Activated B cell treated with CpG ODN at 0.5 μM for 24 hours (primary cell): Measurements from ENCODE around the gene EXT2. TPM values are rescaled to one million over a fixed set of nuclear protein-coding genes. Genes with fewer than 3 reads are reported as not detected.

ENCODE experiments used
- ATAC-seq: fragments of 200-7000 bp; cut with Tn5 transposase; one replicate; pipeline ENCODE4 v1.10.0; 2021; ENCODE audit warnings: low read depth, mild to moderate bottlenecking, moderate library complexity
- CTCF ChIA-PET: fragments of 350-600 bp; sonication (Branson Sonifier 250); formaldehyde crosslinking; loops from one replicate; lab custom pipeline; 2021; ENCODE audit warnings: antibody characterized with exemption; lab: Charles Lee
- POLR2A ChIA-PET: fragments of 350-600 bp; sonication (Branson Sonifier 250); formaldehyde crosslinking; loops from one replicate; lab custom pipeline; 2021; ENCODE audit warnings: antibody characterized with exemption; lab: Charles Lee
- DNase-seq: peaks from one replicate; pipeline ENCODE4 v3.0.0; 2022
- H3K27ac Mint-ChIP-seq: one replicate; pipeline ENCODE4 v1.8.0; 2020; ENCODE audit warnings: mixed read lengths
- H3K27me3 Mint-ChIP-seq: one replicate; pipeline ENCODE4 v1.8.0; 2021; ENCODE audit warnings: mixed read lengths
- H3K36me3 Mint-ChIP-seq: one replicate; pipeline ENCODE4 v1.8.0; 2021; ENCODE audit warnings: low read depth, mixed read lengths
- H3K4me1 Mint-ChIP-seq: one replicate; pipeline ENCODE4 v1.8.0; 2021; ENCODE audit warnings: mixed read lengths
- H3K4me3 Mint-ChIP-seq: one replicate; pipeline ENCODE4 v1.8.0; 2020; ENCODE audit warnings: mild to moderate bottlenecking, mixed read lengths
- H3K9me3 Mint-ChIP-seq: one replicate; pipeline ENCODE4 v1.8.0; 2020; ENCODE audit warnings: mixed read lengths
- CTCF ChIP-seq: fragments of 200-600 bp; IDR thresholded peaks from one replicate; pipeline ENCODE4 v1.8.0; 2022; ENCODE audit warnings: antibody characterized with exemption, mild to moderate bottlenecking
- intact Hi-C: fragments of 100-400 bp; cut with micrococcal nuclease; formaldehyde crosslinking; loops from one replicate; pipeline ENCODE4 v1.15.1; 2024
- total RNA-seq: library from RNA; stranded (reverse); gene quantifications from 2 replicates; pipeline ENCODE4 v1.2.3, GENCODE V29; 2022

Gene EXT2
- total RNA-seq, 1 donor from 2014 or later, result 22.1 TPM

GRCh38 chr11:44083906-44084305 lies 11.6 kb upstream of the EXT2 start:
- DNase-seq (no peak), ATAC-seq (no peak)
- no peak for TF ChIP-seq CTCF
- POLR2A ChIA-PET, result no interaction called here
- Mint-ChIP-seq H3K27me3 (no peaks in the 10 kb centered on the region), H3K4me1 (no peaks in the 10 kb centered on the region), H3K27ac (no peak overlapping the region), H3K36me3 (peaks cover 14% of the 10 kb centered on the region), H3K9me3 (peaks cover 5% of the 10 kb centered on the region), H3K4me3 (no peak overlapping the region)
- CTCF ChIA-PET, result interaction anchor here (1.7 kb wide), 1 partner anchor 10 kb away, joined by 8 read pairs; no protein-coding TSS in a partner anchor
- intact Hi-C loops, result no loop called here

- TF ChIP-seq CTCF, result no peak
- ATAC-seq, result no peak
- intact Hi-C loops, result no loop called here
- peaks cover 14% of the 10 kb centered on the region for H3K36me3 Mint-ChIP-seq
- no peaks in the 10 kb centered on the region for H3K4me1 Mint-ChIP-seq
- no peaks in the 10 kb centered on the region for H3K27me3 Mint-ChIP-seq
- CTCF ChIA-PET, result interaction anchor here (1.7 kb wide), 1 partner anchor 8 kb away, joined by 8 read pairs; no protein-coding TSS in a partner anchor
- POLR2A ChIA-PET, result no interaction called here
- no peak for DNase-seq
- peaks cover 5% of the 10 kb centered on the region for H3K9me3 Mint-ChIP-seq
- H3K4me3 Mint-ChIP-seq, result no peak overlapping the region
- no peak overlapping the region for H3K27ac Mint-ChIP-seq
Measured at GRCh38 chr11:44085330-44085729, 10.1 kb upstream of the EXT2 start.

GRCh38 chr11:44088377-44088776 lies 7.1 kb upstream of the EXT2 start:
- Mint-ChIP-seq H3K4me1 (no peaks in the 10 kb centered on the region), H3K27me3 (no peaks in the 10 kb centered on the region), H3K27ac (no peak overlapping the region), H3K9me3 (peaks cover 5% of the 10 kb centered on the region), H3K4me3 (no peak overlapping the region), H3K36me3 (peaks cover 14% of the 10 kb centered on the region)
- ChIA-PET CTCF (no interaction called here), POLR2A (no interaction called here)
- no peak for TF ChIP-seq CTCF
- intact Hi-C loops, result no loop called here
- ATAC-seq (no peak), DNase-seq (no peak)

- Mint-ChIP-seq H3K27me3 (no peaks in the 10 kb centered on the region), H3K36me3 (peaks cover 12% of the 10 kb centered on the region), H3K4me1 (no peaks in the 10 kb centered on the region), H3K4me3 (no peak overlapping the region), H3K27ac (no peak overlapping the region), H3K9me3 (peaks cover 5% of the 10 kb centered on the region)
- CTCF ChIA-PET, result no interaction called here
- DNase-seq, result no peak
- intact Hi-C loops, result no loop called here
- ATAC-seq, result no peak
- no peak for TF ChIP-seq CTCF
- POLR2A ChIA-PET, result no interaction called here
Measured at GRCh38 chr11:44088871-44089270, 6.6 kb upstream of the EXT2 start.

GRCh38 chr11:44090539-44090938 lies 4.9 kb upstream of the EXT2 start:
- CTCF ChIA-PET, result no interaction called here

More at GRCh38 chr11:44090539-44090938, 4.9 kb upstream of the EXT2 start:
- TF ChIP-seq CTCF, result no peak
- POLR2A ChIA-PET, result no interaction called here
- ATAC-seq, result no peak
- H3K36me3 Mint-ChIP-seq, result peaks cover 6% of the 10 kb centered on the region
- no peaks in the 10 kb centered on the region for H3K27me3 Mint-ChIP-seq
- intact Hi-C loops, result loop anchor here (5.0 to 10.0 kb wide), 4 partner anchors 194 to 1014 kb away; partner anchors contain the start of gene ALKBH3
- no peak overlapping the region for H3K4me3 Mint-ChIP-seq
- peaks cover 2% of the 10 kb centered on the region for H3K9me3 Mint-ChIP-seq
- H3K4me1 Mint-ChIP-seq, result peaks cover 13% of the 10 kb centered on the region
- no peak for DNase-seq
- H3K27ac Mint-ChIP-seq, result no peak overlapping the region
